HepG2 (cell line): ENCODE data around the gene CASKIN2. TPM values are rescaled to one million over a fixed set of nuclear protein-coding genes. Genes with fewer than 3 reads are reported as not detected.

Experiments
- ATAC-seq: fragments of 200-7000 bp; cut with Tn5 transposase; 3 replicates; pipeline ENCODE4 v1.9.1; 2020; ENCODE audit warnings: mild to moderate bottlenecking, moderate library complexity
- BruUV-seq: library from RNA; stranded (reverse); fragments of 400-500 nt; replicated peaks from 2 replicates; lab custom pipeline; 2021; lab: Mats Ljungman, UMichigan
- CTCF ChIA-PET: fragments of 300-600 bp; formaldehyde crosslinking; extraction: SDS; loops from one replicate; lab custom pipeline; 2021; ENCODE audit warnings: low total read pairs, inconsistent platforms, low intra/inter-chr PET ratio; lab: Yijun Ruan, JAX
- POLR2A ChIA-PET: fragments of 350-600 bp; sonication (Branson Sonifier 250); formaldehyde crosslinking; loops from one replicate; lab custom pipeline; 2020; ENCODE audit warnings: antibody characterized with exemption, inconsistent platforms; lab: Yijun Ruan, JAX
- DNase-seq: peaks from one replicate; pipeline ENCODE4 v3.0.0-alpha.2; 2015; ENCODE audit warnings: low spot score
- FAIRE-seq: peaks from 3 replicates; lab custom pipeline; 2011; peaks lifted over from hg19 to GRCh38; lab: Jason Lieb, UNC
- H2AFZ ChIP-seq: one replicate; pipeline ENCODE4 v1.6.1; 2011; ENCODE audit warnings: low read length, inconsistent platforms
- H3K27ac ChIP-seq: fragments of 300-600 bp; 3 replicates; pipeline ENCODE4 v1.8.0; 2011; ENCODE audit warnings: mixed run types, mild to moderate bottlenecking, mixed read lengths, low read length, inconsistent platforms; ENCODE audit not compliant: insufficient read depth; ENCODE audit errors: extremely low read length
- H3K27me3 ChIP-seq, 2 experiments: fragments of 200-600 bp in 1 of 2; 2 replicates in 1 of 2; 3 replicates in 1 of 2; pipeline versions ENCODE4 v1.6.0 to v1.8.0; 2011; ENCODE audit warnings: low read length in 2 of 2, mild to moderate bottlenecking in 2 of 2, moderate library complexity in 2 of 2, inconsistent platforms in 1 of 2; ENCODE audit not compliant: insufficient read depth in 2 of 2, control insufficient read depth in 1 of 2
- H3K36me3 ChIP-seq, 2 experiments: fragments of 200-600 bp in 1 of 2; replicated peaks in 1 of 2; 2 replicates in 1 of 2; 3 replicates in 1 of 2; pipeline versions ENCODE4 v1.5.1 to v1.8.0; 2011; ENCODE audit warnings: low read length in 2 of 2, inconsistent platforms in 1 of 2; ENCODE audit not compliant: insufficient read depth in 2 of 2, control insufficient read depth in 1 of 2
- H3K4me1 ChIP-seq: 2 replicates; pipeline ENCODE4 v1.5.1; 2012; ENCODE audit warnings: low read length, inconsistent platforms; ENCODE audit not compliant: insufficient read depth
- H3K4me2 ChIP-seq: 2 replicates; pipeline ENCODE4 v1.6.0; 2011; ENCODE audit warnings: low read depth, low read length, inconsistent platforms
- H3K4me3 ChIP-seq, 3 experiments: fragments of 200-600 bp in 1 of 3; sonication (generic), shearing (Covaris generic) in 1 of 3; replicated peaks in 1 of 3; 2 replicates each; pipeline ENCODE4 v1.5.1; 2011 to 2016; ENCODE audit warnings: low read length in 3 of 3, inconsistent platforms in 2 of 3, low read depth in 2 of 3, mild to moderate bottlenecking in 2 of 3, control low read depth in 1 of 3, mixed read lengths in 1 of 3; ENCODE audit not compliant: insufficient read depth in 1 of 3
- H3K79me2 ChIP-seq: one replicate; pipeline ENCODE4 v1.6.1; 2011; ENCODE audit warnings: low read length, inconsistent platforms; ENCODE audit not compliant: insufficient read depth
- H3K9ac ChIP-seq: 2 replicates; pipeline ENCODE4 v1.6.0; 2011; ENCODE audit warnings: mild to moderate bottlenecking, low read depth, low read length, inconsistent platforms; ENCODE audit not compliant: insufficient read depth
- H3K9me3 ChIP-seq: 2 replicates; pipeline ENCODE4 v1.5.1; 2012; ENCODE audit warnings: mild to moderate bottlenecking, low read length
- H4K20me1 ChIP-seq: 2 replicates; pipeline ENCODE4 v1.6.0; 2011; ENCODE audit warnings: inconsistent platforms, mild to moderate bottlenecking, low read length, moderate library complexity; ENCODE audit not compliant: insufficient read depth
- GFI1 ChIP-seq: sonication (generic); formaldehyde crosslinking; IDR thresholded peaks from 2 replicates; pipeline ENCODE4 v1.5.0; 2020; ENCODE audit warnings: missing genetic modification reagents, mild to moderate bottlenecking, borderline replicate concordance
- HDAC1 ChIP-seq: sonication (generic); formaldehyde crosslinking; IDR thresholded peaks from 2 replicates; pipeline ENCODE4 v1.5.1; 2020; ENCODE audit warnings: mild to moderate bottlenecking, missing genetic modification reagents
- HOXA3 ChIP-seq: sonication (generic); formaldehyde crosslinking; IDR thresholded peaks from 2 replicates; pipeline ENCODE4 v1.5.0; 2020; ENCODE audit warnings: missing genetic modification reagents
- HOXD1 ChIP-seq: sonication (generic); formaldehyde crosslinking; IDR thresholded peaks from 2 replicates; pipeline ENCODE4 v1.5.0; 2020; ENCODE audit warnings: missing genetic modification reagents
- LCORL ChIP-seq, 2 experiments: fragments of 450-650 bp in 1 of 2; sonication (generic) in 1 of 2; formaldehyde crosslinking in 1 of 2; IDR thresholded peaks; 2 replicates each; pipeline versions ENCODE4 v1.5.0 to v1.6.1; 2017 to 2020; ENCODE audit warnings: antibody characterized with exemption in 1 of 2, missing genetic modification reagents in 1 of 2
- SAP130 ChIP-seq: IDR thresholded peaks from 2 replicates; pipeline ENCODE4 v1.6.1; 2016; ENCODE audit warnings: low read depth
- SUZ12 ChIP-seq: fragments of 150-350 bp; IDR thresholded peaks from 2 replicates; pipeline ENCODE4 v1.6.1; 2014; ENCODE audit warnings: low read depth, low read length
- TAF1 ChIP-seq: sonication (generic); formaldehyde crosslinking; IDR thresholded peaks from 2 replicates; pipeline ENCODE4 v1.4.0; 2020; ENCODE audit warnings: missing genetic modification reagents
- TBX3 ChIP-seq: fragments of 450-650 bp; IDR thresholded peaks from 2 replicates; pipeline ENCODE4 v1.6.1; 2017; ENCODE audit warnings: antibody characterized with exemption, mild to moderate bottlenecking, inconsistent platforms, borderline replicate concordance
- TEAD3 ChIP-seq: optimal IDR thresholded peaks from 2 replicates; pipeline ENCODE3; 2016; ENCODE audit warnings: borderline replicate concordance
- ZBTB42 ChIP-seq: sonication (generic); formaldehyde crosslinking; IDR thresholded peaks from 2 replicates; pipeline ENCODE4 v1.5.0; 2020; ENCODE audit warnings: mild to moderate bottlenecking, missing genetic modification reagents
- ZBTB46 ChIP-seq: sonication (generic); formaldehyde crosslinking; IDR thresholded peaks from 2 replicates; pipeline ENCODE4 v1.4.0; 2020; ENCODE audit warnings: mild to moderate bottlenecking, missing genetic modification reagents, borderline replicate concordance
- ZNF441 ChIP-seq: sonication (generic); formaldehyde crosslinking; IDR thresholded peaks from 2 replicates; pipeline ENCODE4 v1.7.0; 2021; ENCODE audit warnings: missing genetic modification reagents, borderline replicate concordance
- ZNF652 ChIP-seq: IDR thresholded peaks from 2 replicates; pipeline ENCODE4 v1.6.1; 2016; ENCODE audit warnings: low read depth, borderline replicate concordance
- ZNF749 ChIP-seq: sonication (generic); formaldehyde crosslinking; IDR thresholded peaks from 2 replicates; pipeline ENCODE4 v1.8.0; 2022; ENCODE audit warnings: mild to moderate bottlenecking, missing genetic modification reagents, moderate library complexity, borderline replicate concordance
- ZNF761 ChIP-seq: sonication (generic); formaldehyde crosslinking; conservative IDR thresholded peaks from 2 replicates; pipeline ENCODE4 v1.4.0; 2020; ENCODE audit warnings: mild to moderate bottlenecking, missing genetic modification reagents
- ZNF891 ChIP-seq: sonication (generic); formaldehyde crosslinking; IDR thresholded peaks from 2 replicates; pipeline ENCODE4 v1.5.0; 2020; ENCODE audit warnings: mild to moderate bottlenecking, missing genetic modification reagents
- ZSCAN29 ChIP-seq: sonication (generic); formaldehyde crosslinking; conservative IDR thresholded peaks from 2 replicates; pipeline ENCODE4 v1.4.0; 2020; ENCODE audit warnings: mild to moderate bottlenecking, missing genetic modification reagents
- WGBS: methylation state at CpG from one replicate; pipeline ENCODE4 v1.1.6; 2017; ENCODE audit warnings: low lambda C conversion rate; 5-methylcytosine and 5-hydroxymethylcytosine counted together
- in situ Hi-C: cut with HindIII; loops from 2 replicates; pipeline ENCODE4 v1.10.0; 2017; ENCODE audit warnings: low pct_unique_long_range_greater_than_20kb; ENCODE audit not compliant: extremely low pct_ligation_motif_present
- intact Hi-C: fragments of 100-400 bp; cut with micrococcal nuclease; formaldehyde crosslinking; loops from one replicate; pipeline ENCODE4 v1.10.0; 2022; ENCODE audit not compliant: unreplicated experiment
- polyA plus RNA-seq, 8 experiments: library from polyadenylated mRNA; depleted of rRNA in 3 of 8; stranded (reverse) in 7 of 8; unstranded in 1 of 8; fragments of >200 nt; fragmentation: Illumina TruSeq in 4 of 8; extraction: Trizol in 4 of 8; gene quantifications; 2 replicates each; pipeline versions ENCODE4 v1.2.1 to v1.2.3, GENCODE V29; 2011 to 2016; ENCODE audit warnings: low read depth in 4 of 8, missing spikeins in 1 of 8, mixed read lengths in 1 of 8; ENCODE audit not compliant: insufficient read depth in 1 of 8
- total RNA-seq, 5 experiments: library from RNA; depleted of rRNA; stranded (reverse); fragments of >200 nt; fragmentation: Illumina TruSeq; extraction: Trizol; gene quantifications; 2 replicates each; pipeline ENCODE4 v1.2.3, GENCODE V29; 2016; ENCODE audit warnings: low read depth in 1 of 5
- TF ChIP-seq, protein P1 (sequence below), 2 experiments: sonication (generic) in 1 of 2; formaldehyde crosslinking in 1 of 2; IDR thresholded peaks; 2 replicates each; pipeline versions ENCODE4 v1.4.0 to v1.6.1; 2016 to 2020; ENCODE audit warnings: borderline replicate concordance in 1 of 2, low read depth in 1 of 2, mild to moderate bottlenecking in 1 of 2, missing genetic modification reagents in 1 of 2

Gene CASKIN2
- total and polyA plus RNA-seq, 2 of the 13 experiments (the other 11 are each of a cell fraction or from before 2014, with no cell fraction given): 5.2 to 7.8 TPM

- ChIA-PET CTCF (no interaction called here), POLR2A (interaction anchor here (0.9 to 3.9 kb wide), 3 partner anchors 9 to 12 kb away, joined by 3 to 11 read pairs (median 9); partner anchors contain the start of gene TMEM94)
- 50% methylated on average over 8 of the region's 8 CpGs for WGBS
- Histone ChIP-seq H3K79me2 (peaks cover 21% of the 10 kb centered on the region), H3K36me3 (peaks cover 10 to 18% of the 10 kb centered on the region in 2 experiments), H3K27me3 (no peaks in the 10 kb centered on the region), H3K9me3 (no peaks in the 10 kb centered on the region), H3K4me3 (no peak overlapping the region), H3K4me2 (0 out of 2 replicates have a peak overlapping the region, but pooled peaks have one; percentile 23), H3K27ac (peak overlapping the region; percentile 37), H2AFZ (no peak overlapping the region), H3K4me1 (peaks cover 24% of the 10 kb centered on the region), H4K20me1 (0 out of 2 replicates have a peak, but pooled peaks cover 4% of the 10 kb centered on the region), H3K9ac (no peak overlapping the region; the same call in 1 of the 2 replicates)
- no TSS peak for BruUV-seq
- in situ Hi-C loops (no loop called here), intact Hi-C loops (no loop called here)
- FAIRE-seq (no peak), ATAC-seq (peak; percentile 94), DNase-seq (peak; percentile 72)
- TF ChIP-seq HDAC1 (CRISPR knock-in tag) (0 out of 2 replicates have a peak, but pooled peaks have one; percentile 20), ZBTB42 (CRISPR knock-in tag) (no peak), TBX3 (peak; percentile 68; the same call in 1 of the 2 replicates), ZNF761 (CRISPR knock-in tag) (no peak), ZNF441 (CRISPR knock-in tag) (no peak), ZNF652 (CRISPR knock-in tag) (peak; percentile 76), ZSCAN29 (CRISPR knock-in tag) (no peak), TEAD3 (CRISPR knock-in tag) (peak; percentile 53), TAF1 (0 out of 2 replicates have a peak, but pooled peaks have one; percentile 26), SAP130 (CRISPR knock-in tag) (peak; percentile 42), ZNF749 (no peak), LCORL (IDR thresholded peaks at IDR 0.05) (no peak), LCORL (CRISPR knock-in tag; IDR thresholded peaks at IDR 0.05) (0 out of 2 replicates have a peak, but pooled peaks have one; percentile 24), HOXA3 (peak; percentile 36; the same call in 1 of the 2 replicates), HOXD1 (CRISPR knock-in tag) (0 out of 2 replicates have a peak, but pooled peaks have one; percentile 29), SUZ12 (no peak), ZNF891 (CRISPR knock-in tag) (no peak), ZBTB46 (0 out of 2 replicates have a peak, but pooled peaks have one; percentile 29), GFI1 (CRISPR knock-in tag) (no peak)
- TF ChIP-seq, protein P1, sequence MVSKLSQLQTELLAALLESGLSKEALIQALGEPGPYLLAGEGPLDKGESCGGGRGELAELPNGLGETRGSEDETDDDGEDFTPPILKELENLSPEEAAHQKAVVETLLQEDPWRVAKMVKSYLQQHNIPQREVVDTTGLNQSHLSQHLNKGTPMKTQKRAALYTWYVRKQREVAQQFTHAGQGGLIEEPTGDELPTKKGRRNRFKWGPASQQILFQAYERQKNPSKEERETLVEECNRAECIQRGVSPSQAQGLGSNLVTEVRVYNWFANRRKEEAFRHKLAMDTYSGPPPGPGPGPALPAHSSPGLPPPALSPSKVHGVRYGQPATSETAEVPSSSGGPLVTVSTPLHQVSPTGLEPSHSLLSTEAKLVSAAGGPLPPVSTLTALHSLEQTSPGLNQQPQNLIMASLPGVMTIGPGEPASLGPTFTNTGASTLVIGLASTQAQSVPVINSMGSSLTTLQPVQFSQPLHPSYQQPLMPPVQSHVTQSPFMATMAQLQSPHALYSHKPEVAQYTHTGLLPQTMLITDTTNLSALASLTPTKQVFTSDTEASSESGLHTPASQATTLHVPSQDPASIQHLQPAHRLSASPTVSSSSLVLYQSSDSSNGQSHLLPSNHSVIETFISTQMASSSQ (IDR thresholded peaks at IDR 0.05; ENCODE audit: low read depth): no peak
- TF ChIP-seq, protein P1 (CRISPR knock-in tag; IDR thresholded peaks at IDR 0.05; ENCODE audit: borderline replicate concordance): 0 out of 2 replicates have a peak, but pooled peaks have one; percentile 20
These were observed 47.0 kb downstream of the CASKIN2 start for GRCh38 chr17:75468291-75468754.
